HG03354 (cell line): ENCODE data around the gene CCNY.
"Not testable (repeated sequence)": the region's sequence is repeated elsewhere in the genome, so short reads cannot be mapped to it uniquely, and the experiment has no call there.

ENCODE experiments used
- ATAC-seq: cut with Tn5 transposase; IDR thresholded peaks from one replicate; pipeline ENCODE4 v1.9.1; 2021; ENCODE audit warnings: mild to moderate bottlenecking; ENCODE audit not compliant: unreplicated experiment, poor library complexity, severe bottlenecking

CCNY gene

GRCh38 chr10:35397953-35398352, 61.6 kb downstream of the CCNY start:
- ATAC-seq: no peak

GRCh38 chr10:35398355-35398754, 62.0 kb downstream of the CCNY start:
- ATAC-seq: no peak

GRCh38 chr10:35398908-35399307, 62.6 kb downstream of the CCNY start:
- ATAC-seq: no peak

- no peak for ATAC-seq
These were observed 63.2 kb downstream of the CCNY start for GRCh38 chr10:35399414-35400009.

GRCh38 chr10:35400595-35401268, 64.4 kb downstream of the CCNY start:
- no peak for ATAC-seq

GRCh38 chr10:35403491-35403890, 67.2 kb downstream of the CCNY start:
- not testable (repeated sequence) for ATAC-seq

- not testable (repeated sequence) for ATAC-seq
These were observed 67.8 kb downstream of the CCNY start for GRCh38 chr10:35404077-35404476.

- not testable (repeated sequence) for ATAC-seq
These were observed 69.8 kb downstream of the CCNY start for GRCh38 chr10:35406003-35406630.

GRCh38 chr10:35407696-35408095, 71.4 kb downstream of the CCNY start:
- not testable (repeated sequence) for ATAC-seq

GRCh38 chr10:35409094-35409582, 72.8 kb downstream of the CCNY start:
- no peak for ATAC-seq

GRCh38 chr10:35409808-35410207, 73.5 kb downstream of the CCNY start:
- ATAC-seq: no peak

- ATAC-seq: no peak
These were observed 75.9 kb downstream of the CCNY start for GRCh38 chr10:35412003-35412723.

GRCh38 chr10:35412900-35413491, 76.7 kb downstream of the CCNY start:
- ATAC-seq: no peak

- no peak for ATAC-seq
These were observed 77.9 kb downstream of the CCNY start for GRCh38 chr10:35413985-35414861.

GRCh38 chr10:35415505-35415904, 79.2 kb downstream of the CCNY start:
- ATAC-seq: no peak

- peak; percentile 73 for ATAC-seq
These were observed 80.5 kb downstream of the CCNY start for GRCh38 chr10:35416619-35417312.

GRCh38 chr10:35417313-35417625, 81.0 kb downstream of the CCNY start:
- no peak for ATAC-seq

GRCh38 chr10:35417795-35418194, 81.5 kb downstream of the CCNY start:
- ATAC-seq: no peak

GRCh38 chr10:35418580-35418979, 82.3 kb downstream of the CCNY start:
- ATAC-seq: not testable (repeated sequence)
